ENCODE measurements around the gene NBEAL1. TPM values are rescaled to one million over a fixed set of nuclear protein-coding genes. Genes with fewer than 3 reads are reported as not detected.

NBEAL1 gene
- 14.5 and 21.3 TPM in 2 replicates for total RNA-seq

GRCh38 chr2:203014456-203015199 lies at the start of gene NBEAL1:
TSS of gene NBEAL1 (plus strand) at chr2:203014875. CDS start at chr2:203016385, 1,510 bp downstream.

GRCh38 chr2:203238704-203239526 lies 224.2 kb downstream of the NBEAL1 start, which contains the start of gene CYP20A1:
TSS of gene CYP20A1 (plus strand) at chr2:203239018. CDS start at chr2:203239063, 45 bp downstream.

Other genes starting within 250 kb of the NBEAL1 start
- gene ICA1L, start 143.1 kb upstream of the NBEAL1 start, total RNA-seq, result 1.1 and 1.8 TPM in 2 replicates
- gene WDR12, start 103.2 kb upstream of the NBEAL1 start, total RNA-seq, result 31.5 and 55.9 TPM in 2 replicates
- gene CARF, start 102.6 kb upstream of the NBEAL1 start, total RNA-seq, result 2.0 and 4.5 TPM in 2 replicates
- gene CYP20A1, start 224.1 kb downstream of the NBEAL1 start, total RNA-seq, result 8.7 and 10.0 TPM in 2 replicates

Data from airway epithelial cell (primary cell).